Activated CD4-positive, alpha-beta memory T cell treated with anti-CD3 and anti-CD28 coated beads, Interleukin-2, amount 10 ng/mL, durations not matched to agents 7 days and 5 days (primary cell): ENCODE measurements around the gene RECQL. TPM values are rescaled to one million over a fixed set of nuclear protein-coding genes. Genes with fewer than 3 reads are reported as not detected.

Source experiments
- CTCF ChIA-PET: fragments of 350-600 bp; sonication (Branson Sonifier 250); formaldehyde crosslinking; loops from one replicate; lab custom pipeline; 2021; ENCODE audit warnings: antibody characterized with exemption, inconsistent platforms; lab: Charles Lee
- POLR2A ChIA-PET: fragments of 350-600 bp; sonication (Branson Sonifier 250); formaldehyde crosslinking; loops from one replicate; lab custom pipeline; 2021; ENCODE audit warnings: antibody characterized with exemption; lab: Charles Lee
- DNase-seq: peaks from one replicate; pipeline ENCODE4 v3.0.0-alpha.2; 2020
- H3K27ac Mint-ChIP-seq: one replicate; pipeline ENCODE4 v1.8.0; 2021; ENCODE audit warnings: mild to moderate bottlenecking, mixed read lengths
- H3K27me3 Mint-ChIP-seq: one replicate; pipeline ENCODE4 v1.8.0; 2021; ENCODE audit warnings: mixed read lengths
- H3K36me3 Mint-ChIP-seq: one replicate; pipeline ENCODE4 v1.8.0; 2021; ENCODE audit warnings: low read depth, mixed read lengths
- H3K4me1 Mint-ChIP-seq: one replicate; pipeline ENCODE4 v1.8.0; 2021; ENCODE audit warnings: mixed read lengths
- H3K4me3 Mint-ChIP-seq: one replicate; pipeline ENCODE4 v1.8.0; 2021; ENCODE audit warnings: mild to moderate bottlenecking, mixed read lengths
- H3K9me3 Mint-ChIP-seq: one replicate; pipeline ENCODE4 v1.8.0; 2021; ENCODE audit warnings: mixed read lengths
- total RNA-seq, 2 experiments: library from RNA; stranded (reverse); gene quantifications; one replicate each; pipeline ENCODE4 v1.2.3, GENCODE V29; 2021

RECQL gene
- total RNA-seq, 2 experiments from 2014 or later = 87.6 to 100 TPM

DNA sequence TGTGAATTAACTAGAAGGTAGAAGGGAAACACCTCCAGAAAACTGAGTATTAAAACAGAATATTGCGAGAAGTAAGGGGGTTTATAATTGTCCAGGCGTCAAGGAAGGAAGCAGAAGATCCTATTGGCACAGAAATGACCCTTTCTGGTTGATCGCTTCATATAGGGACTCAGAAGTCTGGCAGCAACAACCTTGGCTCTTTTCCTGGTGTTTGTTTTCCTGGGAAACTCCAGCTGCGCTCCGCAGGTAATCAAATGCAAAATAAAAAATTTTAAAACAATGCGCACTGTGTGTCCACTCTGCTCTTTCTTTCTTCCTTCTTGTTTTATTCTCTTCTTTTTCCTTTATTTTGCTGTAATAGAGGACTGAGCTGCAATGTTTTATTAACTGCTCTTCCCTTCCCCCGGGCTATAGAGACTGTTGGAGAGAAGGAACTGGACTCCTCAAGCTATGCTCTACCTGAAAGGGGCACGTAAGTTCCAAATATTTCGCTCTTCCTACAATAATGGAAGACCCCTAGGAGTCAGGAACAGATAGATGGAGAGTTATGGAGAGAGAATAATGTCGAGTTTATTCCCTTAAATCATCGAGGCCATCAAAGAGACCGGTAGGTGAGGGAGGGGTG is 25.4 kb upstream of the RECQL start:
- POLR2A ChIA-PET = interaction anchor here (0.8 to 3.7 kb wide), 6 partner anchors 9 to 130 kb away, joined by 3 to 26 read pairs (median 4); partner anchors contain the start of genes GOLT1B, LDHB and RECQL

DNA sequence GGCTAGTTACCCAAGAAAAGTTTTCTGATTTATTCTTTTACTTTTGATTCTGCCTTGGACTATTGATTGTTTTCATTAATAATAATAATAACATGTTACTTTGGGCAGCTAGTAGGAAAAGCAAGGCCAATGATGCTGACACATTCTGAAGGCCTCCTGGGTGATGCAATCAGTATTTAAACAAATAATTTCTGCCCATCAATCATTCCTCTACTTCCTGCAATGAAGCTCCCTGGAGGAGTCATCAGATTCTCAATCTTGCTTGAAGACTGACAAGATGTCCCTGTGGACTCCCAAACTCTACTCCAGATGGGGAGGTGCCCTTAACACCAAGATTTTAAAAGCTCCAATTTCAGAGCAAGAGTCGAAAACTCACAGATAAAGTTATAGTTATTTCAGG is 24.6 kb upstream of the RECQL start, which contains the start of gene SPX:
SPX (plus strand) TSS at position 244 of the 400 bp plus-strand sequence. CDS start 177 bp downstream, outside the sequence.
- Mint-ChIP-seq H3K27me3 (peaks cover 21% of the 10 kb centered on the region), H3K4me1 (peaks cover 10% of the 10 kb centered on the region), H3K27ac (no peak within 1 kb of the TSS), H3K9me3 (peaks cover 3% of the 10 kb centered on the region), H3K4me3 (peak within 1 kb of the TSS; percentile 70), H3K36me3 (no peaks in the 10 kb centered on the region)
- CTCF ChIA-PET = no interaction called here
- POLR2A ChIA-PET = interaction anchor here (3.0 to 3.7 kb wide), 2 partner anchors 16 to 24 kb away, joined by 15 to 26 read pairs; partner anchors contain the start of genes GOLT1B and RECQL
- no peak for DNase-seq

More for the DNA sequence above, 25.4 kb upstream of the RECQL start:
- peaks cover 21% of the 10 kb centered on the region for H3K27me3 Mint-ChIP-seq
- no peak for DNase-seq
- H3K4me3 Mint-ChIP-seq = peak overlapping the region; percentile 70
- peaks cover 3% of the 10 kb centered on the region for H3K9me3 Mint-ChIP-seq
- CTCF ChIA-PET = interaction anchor here (1.0 to 1.8 kb wide), 3 partner anchors 141 to 278 kb away, joined by 3 to 7 read pairs (median 3); no protein-coding TSS in a partner anchor
- H3K36me3 Mint-ChIP-seq = no peaks in the 10 kb centered on the region
- no peak overlapping the region for H3K27ac Mint-ChIP-seq
- H3K4me1 Mint-ChIP-seq = peaks cover 10% of the 10 kb centered on the region

DNA sequence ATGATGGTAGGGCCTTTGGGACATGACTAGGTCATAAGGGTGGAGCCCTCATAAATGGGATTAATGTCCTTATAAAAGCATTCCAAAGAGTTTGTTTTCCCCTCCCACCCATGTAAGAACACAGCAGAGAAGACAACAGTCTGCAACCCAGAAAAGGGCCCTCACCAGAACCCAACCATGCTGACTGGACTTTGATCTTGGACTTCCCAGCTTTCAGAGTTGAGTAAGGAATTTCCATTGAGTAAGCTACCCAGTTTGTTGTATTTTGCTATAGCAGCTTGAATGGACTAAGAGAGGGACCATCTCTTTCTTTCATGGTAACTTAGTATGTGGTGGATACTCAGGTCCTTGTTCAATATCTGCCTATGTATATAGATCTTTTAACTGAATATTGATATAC is 21.7 kb upstream of the RECQL start:
- peaks cover 3% of the 10 kb centered on the region for H3K9me3 Mint-ChIP-seq
- ChIA-PET CTCF (no interaction called here), POLR2A (no interaction called here)
- DNase-seq = no peak
- H3K36me3 Mint-ChIP-seq = peaks cover 13% of the 10 kb centered on the region
- H3K4me1 Mint-ChIP-seq = peaks cover 5% of the 10 kb centered on the region
- no peak overlapping the region for H3K4me3 Mint-ChIP-seq
- no peak overlapping the region for H3K27ac Mint-ChIP-seq
- peaks cover 10% of the 10 kb centered on the region for H3K27me3 Mint-ChIP-seq

DNA sequence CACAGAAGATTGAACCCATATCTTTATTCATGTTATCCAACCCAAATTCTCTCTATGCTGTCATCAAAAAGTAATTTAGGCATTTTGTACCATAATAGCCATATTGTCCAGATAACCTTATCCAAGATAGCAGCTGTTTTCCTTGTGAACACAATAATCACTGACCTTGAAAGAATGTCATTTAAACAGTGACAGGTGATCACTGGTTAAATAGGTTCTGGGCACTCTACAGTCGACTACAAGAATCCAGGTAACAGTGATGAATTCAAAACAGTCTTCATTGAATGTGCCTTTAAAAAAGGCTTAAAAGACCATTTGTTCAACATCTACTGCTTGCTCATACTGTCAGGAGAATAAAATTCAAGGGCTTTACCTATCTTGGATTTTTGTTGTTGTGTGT is 20.1 kb upstream of the RECQL start:
- DNase-seq = no peak
- Mint-ChIP-seq H3K9me3 (peaks cover 3% of the 10 kb centered on the region), H3K4me3 (no peak overlapping the region), H3K36me3 (peaks cover 21% of the 10 kb centered on the region), H3K27ac (no peak overlapping the region), H3K4me1 (no peaks in the 10 kb centered on the region), H3K27me3 (peaks cover 7% of the 10 kb centered on the region)
- POLR2A ChIA-PET = interaction anchor here (2.1 kb wide), 1 partner anchor 84 kb away, joined by 4 read pairs; the partner anchor contains the start of gene PYROXD1
- CTCF ChIA-PET = no interaction called here

DNA sequence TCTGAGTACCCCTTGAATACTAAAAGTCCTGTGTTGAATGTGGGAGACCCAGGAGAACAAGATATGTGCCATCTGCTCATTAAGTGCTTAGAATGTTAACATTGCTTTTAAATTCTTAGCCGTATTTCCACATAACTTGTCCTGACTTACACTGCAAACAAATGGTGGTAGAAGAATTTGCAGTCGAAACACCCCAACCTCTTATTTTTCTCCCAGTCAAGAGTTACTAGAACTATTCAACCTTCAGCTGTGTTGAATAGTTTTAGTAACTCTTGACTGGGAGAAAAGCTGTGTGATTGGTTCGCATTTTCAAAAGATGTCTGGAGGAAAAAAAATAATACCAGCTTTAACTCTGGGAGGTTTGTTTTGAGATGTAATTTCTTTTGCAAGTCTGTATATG is 17.0 kb upstream of the RECQL start:
- Mint-ChIP-seq H3K9me3 (no peaks in the 10 kb centered on the region), H3K4me1 (no peaks in the 10 kb centered on the region), H3K27ac (no peak overlapping the region), H3K4me3 (no peak overlapping the region), H3K27me3 (no peaks in the 10 kb centered on the region), H3K36me3 (peaks cover 43% of the 10 kb centered on the region)
- DNase-seq = no peak
- ChIA-PET POLR2A (interaction anchor here (2.5 kb wide), 1 partner anchor 139 kb away, joined by 7 read pairs; the partner anchor contains the start of gene LDHB), CTCF (no interaction called here)

DNA sequence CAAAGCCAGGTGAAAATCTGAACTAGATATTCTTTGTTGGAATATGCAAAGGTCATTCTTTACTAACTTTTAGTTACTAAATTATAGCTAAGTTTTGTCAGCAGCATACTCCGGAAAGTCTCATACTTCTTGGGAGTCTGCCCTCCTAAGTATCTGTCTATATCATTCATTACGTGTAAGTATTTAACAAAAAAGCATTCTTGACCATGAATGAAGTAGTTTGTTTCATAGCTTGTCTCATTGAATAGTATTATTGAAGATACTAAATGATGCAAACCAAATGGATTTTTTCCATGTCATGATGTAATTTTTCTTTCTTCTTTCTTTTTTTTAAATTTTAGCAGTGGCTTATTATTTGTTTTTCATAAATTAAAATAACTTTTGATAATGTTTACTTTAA is 14.8 kb upstream of the RECQL start:
- H3K9me3 Mint-ChIP-seq = no peaks in the 10 kb centered on the region
- DNase-seq = no peak
- no peaks in the 10 kb centered on the region for H3K27me3 Mint-ChIP-seq
- ChIA-PET CTCF (interaction anchor here (0.7 to 1.2 kb wide), 3 partner anchors 9 to 164 kb away, joined by 3 to 4 read pairs (median 3); partner anchors contain the start of genes GOLT1B and RECQL), POLR2A (interaction anchor here (0.8 kb wide), 1 partner anchor 140 kb away, joined by 3 read pairs; no protein-coding TSS in a partner anchor)
- H3K36me3 Mint-ChIP-seq = peaks cover 58% of the 10 kb centered on the region
- H3K4me1 Mint-ChIP-seq = no peaks in the 10 kb centered on the region
- no peak overlapping the region for H3K4me3 Mint-ChIP-seq
- no peak overlapping the region for H3K27ac Mint-ChIP-seq

DNA sequence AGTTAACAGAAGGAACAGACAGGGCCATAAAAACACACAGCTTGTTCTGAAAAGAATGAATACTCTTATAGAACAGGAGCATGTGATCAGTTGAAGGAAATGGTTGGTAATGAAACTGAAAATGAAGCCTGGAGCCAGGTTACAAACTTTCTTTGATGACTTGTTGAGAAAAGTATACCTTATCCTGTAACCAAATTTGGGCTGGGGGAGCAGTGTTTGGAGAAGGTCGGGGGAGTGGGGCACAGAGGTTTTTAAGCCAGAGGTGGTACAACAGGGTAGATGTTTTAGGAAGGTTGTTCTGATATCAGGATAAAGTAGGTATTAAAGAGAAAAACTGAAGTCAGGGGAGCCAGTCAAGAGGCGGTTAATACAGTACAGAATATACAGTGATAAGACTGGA is 8.3 kb upstream of the RECQL start:
- Mint-ChIP-seq H3K4me3 (peak overlapping the region; percentile 69), H3K36me3 (peaks cover 57% of the 10 kb centered on the region), H3K9me3 (no peaks in the 10 kb centered on the region), H3K27me3 (no peaks in the 10 kb centered on the region), H3K4me1 (peaks cover 38% of the 10 kb centered on the region), H3K27ac (peak overlapping the region; percentile 85)
- peak; percentile 24 for DNase-seq
- ChIA-PET POLR2A (interaction anchor here (1.0 to 4.9 kb wide), 8 partner anchors 8 to 170 kb away, joined by 3 to 73 read pairs (median 4); partner anchors contain the start of genes GOLT1B, LDHB, RECQL and SPX), CTCF (interaction anchor here (0.9 to 1.7 kb wide), 2 partner anchors 53 to 170 kb away, joined by 3 to 6 read pairs; no protein-coding TSS in a partner anchor)

DNA sequence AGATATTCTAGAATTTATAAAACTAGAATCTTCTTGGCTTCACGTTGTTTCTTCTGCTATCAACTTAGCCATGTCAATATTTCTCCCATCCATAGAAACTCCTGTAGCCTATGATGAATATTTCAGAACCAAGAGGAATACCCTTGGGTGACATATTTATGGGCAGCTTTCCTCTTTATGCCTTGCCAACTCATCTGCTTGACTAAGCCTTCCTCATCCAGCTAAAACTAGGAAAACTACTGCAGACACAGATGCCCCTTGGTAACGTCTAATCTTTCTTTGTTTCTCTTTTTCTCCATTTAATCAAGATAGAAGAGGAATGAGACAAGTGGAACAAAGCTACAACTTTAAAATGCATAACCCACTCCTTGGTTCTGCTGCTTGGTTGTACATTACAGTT is 6.4 kb upstream of the RECQL start:
- CTCF ChIA-PET = no interaction called here
- H3K9me3 Mint-ChIP-seq = no peaks in the 10 kb centered on the region
- H3K4me3 Mint-ChIP-seq = no peak overlapping the region
- peaks cover 56% of the 10 kb centered on the region for H3K4me1 Mint-ChIP-seq
- no peak for DNase-seq
- H3K36me3 Mint-ChIP-seq = peaks cover 46% of the 10 kb centered on the region
- no peak overlapping the region for H3K27ac Mint-ChIP-seq
- no peaks in the 10 kb centered on the region for H3K27me3 Mint-ChIP-seq
- POLR2A ChIA-PET = interaction anchor here (1.8 to 2.8 kb wide), 2 partner anchors 71 to 149 kb away, joined by 3 to 16 read pairs; partner anchors contain the start of genes LDHB and PYROXD1

DNA sequence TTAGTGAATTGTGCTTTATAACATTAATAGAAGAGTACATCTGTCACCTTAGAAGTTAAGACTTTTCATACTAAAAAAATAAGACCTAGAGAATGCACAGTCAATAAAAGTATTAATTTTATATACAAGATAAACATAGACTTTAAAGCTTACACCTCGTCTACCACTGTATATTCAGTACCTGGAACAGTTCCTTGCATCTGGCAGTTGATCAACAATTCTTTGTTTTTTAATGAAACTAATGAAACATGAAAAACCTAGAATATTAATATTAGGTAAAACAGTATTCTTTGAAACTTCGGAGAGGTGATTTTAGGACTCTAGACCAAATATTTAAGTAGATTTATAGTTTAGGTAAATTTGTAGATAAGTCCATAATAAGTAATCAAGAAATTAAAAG is 4.5 kb upstream of the RECQL start:
- ChIA-PET POLR2A (interaction anchor here (0.7 to 1.1 kb wide), 3 partner anchors 21 to 151 kb away, joined by 3 read pairs; no protein-coding TSS in a partner anchor), CTCF (no interaction called here)
- Mint-ChIP-seq H3K27me3 (no peaks in the 10 kb centered on the region), H3K4me3 (no peak overlapping the region), H3K36me3 (peaks cover 35% of the 10 kb centered on the region), H3K4me1 (peaks cover 60% of the 10 kb centered on the region), H3K27ac (no peak overlapping the region), H3K9me3 (no peaks in the 10 kb centered on the region)
- DNase-seq = no peak

DNA sequence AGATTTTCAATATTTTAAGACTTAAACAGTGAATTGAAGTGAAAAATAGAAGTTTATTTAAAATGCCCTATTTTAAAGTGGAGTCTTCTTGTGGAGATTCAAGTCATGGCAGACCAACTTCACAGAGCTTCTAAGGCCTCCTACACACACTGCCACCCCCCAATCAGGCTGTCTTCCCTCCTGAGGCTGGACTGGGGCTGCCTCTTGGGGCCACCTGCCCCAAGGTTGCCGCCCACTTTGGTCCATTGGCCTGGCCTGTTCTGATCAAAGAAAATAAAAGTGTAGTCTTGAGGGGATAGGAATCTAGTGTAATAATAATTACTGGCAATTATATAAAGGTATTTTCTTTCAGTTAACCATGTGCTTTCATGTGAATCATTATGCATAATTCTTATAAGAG is 1.4 kb upstream of the RECQL start:
- peaks cover 54% of the 10 kb centered on the region for H3K4me1 Mint-ChIP-seq
- H3K27ac Mint-ChIP-seq = no peak overlapping the region
- H3K9me3 Mint-ChIP-seq = no peaks in the 10 kb centered on the region
- H3K4me3 Mint-ChIP-seq = no peak overlapping the region
- DNase-seq = no peak
- CTCF ChIA-PET = interaction anchor here (0.6 to 2.4 kb wide), 2 partner anchors 155 to 206 kb away, joined by 3 to 7 read pairs; partner anchors contain the start of gene LDHB
- peaks cover 25% of the 10 kb centered on the region for H3K36me3 Mint-ChIP-seq
- POLR2A ChIA-PET = interaction anchor here (1.9 to 3.8 kb wide), 8 partner anchors 8 to 155 kb away, joined by 7 to 73 read pairs (median 20); partner anchors contain the start of genes LDHB and SPX
- no peaks in the 10 kb centered on the region for H3K27me3 Mint-ChIP-seq

DNA sequence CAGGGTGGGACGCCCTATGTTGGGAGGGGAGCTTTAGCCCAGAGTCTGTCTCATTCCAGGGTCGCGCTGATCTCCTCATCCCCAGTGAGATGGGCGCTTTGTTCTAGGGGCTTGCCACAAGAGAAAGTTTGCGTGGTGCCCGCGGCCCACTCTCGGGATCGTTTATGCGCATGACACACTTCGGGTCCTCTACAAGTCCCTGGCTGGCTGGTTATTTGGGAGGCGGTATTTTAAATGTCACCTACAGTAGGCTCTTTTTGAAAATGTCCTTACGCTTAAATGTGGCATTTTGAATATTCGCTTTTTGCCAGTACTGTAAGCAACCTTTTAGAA is 695 bp upstream of the RECQL start:
- CTCF ChIA-PET = interaction anchor here (0.5 to 2.4 kb wide), 7 partner anchors 9 to 196 kb away, joined by 3 to 11 read pairs (median 3); partner anchors contain the start of gene LDHB
- Mint-ChIP-seq H3K27ac (no peak overlapping the region), H3K36me3 (peaks cover 30% of the 10 kb centered on the region), H3K9me3 (no peaks in the 10 kb centered on the region), H3K4me1 (peaks cover 56% of the 10 kb centered on the region), H3K4me3 (no peak overlapping the region), H3K27me3 (no peaks in the 10 kb centered on the region)
- POLR2A ChIA-PET = interaction anchor here (0.7 to 3.8 kb wide), 30 partner anchors 9 to 1042 kb away, joined by 3 to 73 read pairs (median 6); partner anchors contain the start of genes C2CD5, LDHB, PYROXD1 and SPX
- DNase-seq = peak; percentile 39

DNA sequence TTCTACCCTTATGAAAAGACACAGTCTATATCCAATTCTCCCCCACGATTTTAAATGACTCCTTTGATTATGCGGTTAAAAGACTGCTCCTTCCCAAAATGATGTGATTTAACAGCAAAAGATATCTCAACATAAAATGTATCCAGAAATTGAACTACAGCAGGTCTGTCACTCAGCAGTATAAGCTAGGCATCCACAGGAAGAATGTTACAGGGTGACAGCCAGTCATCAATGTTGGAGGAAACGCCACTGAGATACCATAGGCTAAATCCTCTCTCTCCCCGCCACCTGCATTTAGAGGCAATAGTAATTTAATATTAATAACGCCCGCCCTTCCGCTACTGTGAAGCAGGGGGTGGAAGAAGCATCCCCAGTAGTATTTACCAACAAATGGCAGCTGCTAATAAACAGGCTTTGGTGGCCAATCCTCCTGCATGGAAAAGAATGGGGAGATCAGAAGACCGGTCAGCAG is 613 bp downstream of the RECQL start:
- Mint-ChIP-seq H3K27me3 (no peaks in the 10 kb centered on the region), H3K4me3 (no peak overlapping the region), H3K27ac (no peak overlapping the region), H3K36me3 (peaks cover 42% of the 10 kb centered on the region), H3K4me1 (peaks cover 55% of the 10 kb centered on the region), H3K9me3 (no peaks in the 10 kb centered on the region)
- no peak for DNase-seq
- CTCF ChIA-PET = interaction anchor here (0.6 to 2.4 kb wide), 5 partner anchors 9 to 179 kb away, joined by 3 to 11 read pairs (median 7); partner anchors contain the start of gene LDHB
- POLR2A ChIA-PET = interaction anchor here (0.7 to 3.8 kb wide), 26 partner anchors 9 to 182 kb away, joined by 3 to 73 read pairs (median 7); partner anchors contain the start of genes LDHB, PYROXD1 and SPX
